Spleen (tissue), 11 donors: ENCODE results near the gene SAMD8. TPM values are rescaled to one million over a fixed set of nuclear protein-coding genes. Genes with fewer than 3 reads are reported as not detected.
A peak's percentile ranks its signal among the peaks of the same experiment; 100 is the strongest.

Experiments used
- DNase-seq: peaks from one replicate; pipeline ENCODE4 v3.0.0-alpha.2; 2020
- H3K27ac ChIP-seq, 8 donors: fragments of 200-600 bp; sonication (generic) in 7 of 8; 1 replicate in 4 of 8; 2 replicates in 4 of 8; pipeline versions ENCODE4 v1.5.0 to v1.8.0; 2016 to 2021; ENCODE audit warnings: inconsistent platforms in 4 of 8, mild to moderate bottlenecking in 4 of 8, moderate library complexity in 1 of 8
- H3K27me3 ChIP-seq, 7 donors: fragments of 200-600 bp; sonication (generic) in 6 of 7; replicated peaks in 1 of 7; 1 replicate in 4 of 7; 2 replicates in 3 of 7; pipeline versions ENCODE4 v1.5.0 to v1.8.0; 2016 to 2021; ENCODE audit warnings: inconsistent platforms in 3 of 7, mild to moderate bottlenecking in 1 of 7
- H3K36me3 ChIP-seq, 6 donors: fragments of 200-600 bp; sonication (generic) in 5 of 6; 1 replicate in 4 of 6; 2 replicates in 2 of 6; pipeline versions ENCODE4 v1.5.0 to v1.8.0; 2016 to 2021; ENCODE audit warnings: inconsistent platforms in 2 of 6
- H3K4me1 ChIP-seq, 6 donors: fragments of 200-600 bp; sonication (generic) in 5 of 6; 1 replicate in 3 of 6; 2 replicates in 3 of 6; pipeline versions ENCODE4 v1.5.0 to v1.8.0; 2016 to 2021; ENCODE audit warnings: inconsistent platforms in 3 of 6
- H3K4me3 ChIP-seq, 8 donors: fragments of 200-600 bp; sonication (generic) in 7 of 8; 1 replicate in 4 of 8; 2 replicates in 4 of 8; pipeline versions ENCODE4 v1.5.0 to v1.8.0; 2016 to 2021; ENCODE audit warnings: inconsistent platforms in 4 of 8, mild to moderate bottlenecking in 4 of 8, moderate library complexity in 2 of 8
- H3K9me3 ChIP-seq, 8 donors: fragments of 200-600 bp; sonication (generic) in 7 of 8; 1 replicate in 4 of 8; 2 replicates in 4 of 8; pipeline versions ENCODE4 v1.5.0 to v1.8.0; 2016 to 2021; ENCODE audit warnings: inconsistent platforms in 4 of 8
- POLR2A ChIP-seq, 3 donors: fragments of 450-650 bp; IDR thresholded peaks; one replicate each; pipeline ENCODE4 v1.5.1; 2017; ENCODE audit warnings: antibody characterized with exemption in 3 of 3, mild to moderate bottlenecking in 1 of 3
- POLR2AphosphoS5 ChIP-seq, 3 donors: sonication (generic); formaldehyde crosslinking; IDR thresholded peaks; one replicate each; pipeline ENCODE4 v1.5.1; 2017; ENCODE audit warnings: antibody characterized with exemption in 3 of 3
- WGBS, 5 donors: extraction: QIAGEN DNeasy Blood & Tissue Kit in 3 of 5; methylation state at CpG; one replicate each; pipeline versions ENCODE4 v1.1.5 to v1.1.7; 2013 to 2018; 5-methylcytosine and 5-hydroxymethylcytosine counted together
- intact Hi-C: fragments of 100-400 bp; cut with DNase I; formaldehyde crosslinking; loops from one replicate; pipeline ENCODE4 v1.15.0; 2023; ENCODE audit warnings: low total_unique reads
- polyA plus RNA-seq, 3 donors: library from polyadenylated mRNA; stranded (reverse); fragments of 200-250 nt; gene quantifications; one replicate each; pipeline ENCODE4 v1.2.1, GENCODE V29; 2013
- total RNA-seq, 7 donors: library from RNA; depleted of rRNA in 3 of 7; stranded (reverse); fragments of >200 nt in 3 of 7; fragmentation: NEBNext Ultra II Directional in 4 of 7; extraction: Animal tissue kit (Norgen Biotek cat#: 25700) in 4 of 7; gene quantifications; one replicate each; pipeline versions ENCODE4 v1.1.0 to v1.2.1, GENCODE V29; 2016 to 2021
- TF ChIP-seq, protein P1 (sequence below), 11 experiments: fragments of 200-600 bp in 7 of 11; fragments of 450-650 bp in 4 of 11; sonication (generic) in 4 of 11; IDR thresholded peaks in 8 of 11; conservative IDR thresholded peaks in 3 of 11; 1 replicate in 7 of 11; 2 replicates in 4 of 11; pipeline versions ENCODE4 v1.4.0 to v1.8.0; 2016 to 2021; ENCODE audit warnings: antibody characterized with exemption in 11 of 11, inconsistent platforms in 4 of 11, mild to moderate bottlenecking in 1 of 11
- donor health status: healthy with polysubstance abuse.
- donor health status: DM: no; HTN: no; CAD: no; lungs with moderate emphysema.
- donor health status: DM: no; HTN: no; CAD: no.
- donor health status: Bipolar disorder and iron deficiency.
- donor health status: healthy.
- donor health status: DM: no; HTN: no; CAD: no.
- donor health status: DM: yes; HTN: yes; CAD: no.

SAMD8 gene
- total and polyA plus RNA-seq, 10 donors: 4.1 to 35.1 (median 25.2) TPM

DNA sequence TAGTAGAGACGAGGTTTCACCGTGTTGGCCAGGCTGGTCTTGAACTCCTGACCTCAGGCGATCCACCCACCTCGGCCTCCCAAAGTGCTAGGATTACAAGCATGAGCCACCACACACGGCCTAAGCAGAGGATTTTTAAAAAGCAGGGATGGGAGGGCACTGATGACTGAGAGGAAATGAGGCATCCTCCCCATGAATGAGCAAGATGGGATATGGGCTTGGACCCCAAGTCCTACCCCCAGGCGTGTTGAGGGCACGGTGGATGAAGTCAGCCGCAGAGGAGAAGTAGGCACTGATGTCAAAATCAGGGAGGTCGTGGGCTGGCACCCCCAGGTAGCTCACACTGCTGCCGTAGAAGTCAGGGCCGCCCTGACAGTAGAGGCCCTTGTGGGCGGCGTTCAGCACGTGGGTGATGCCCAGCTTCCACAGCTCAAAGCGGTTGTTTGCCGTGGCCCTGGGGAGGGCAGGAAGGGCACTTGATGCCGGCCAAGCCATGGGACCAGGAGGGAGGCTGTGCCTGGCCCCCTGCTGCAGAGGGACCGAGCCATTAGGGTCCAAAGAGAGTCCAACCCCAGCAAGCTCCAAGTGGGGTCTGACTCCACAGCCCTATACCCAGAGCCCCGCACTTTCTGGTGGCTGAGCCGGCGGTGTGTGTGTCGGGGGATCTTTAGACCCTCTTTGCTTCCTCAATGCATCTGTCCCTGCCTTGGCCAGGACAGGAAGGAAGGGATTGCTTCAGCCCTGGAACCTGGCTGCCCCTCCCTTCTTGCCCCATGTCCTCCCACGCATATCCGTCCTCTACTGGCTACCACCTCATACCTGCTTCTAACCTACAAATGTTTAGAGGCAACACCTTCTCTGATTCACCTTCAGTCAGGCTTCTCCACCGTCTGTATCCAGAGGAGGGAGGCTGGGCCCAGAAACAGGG, 3.4 kb upstream of the SAMD8 start:
- no peaks in the 10 kb centered on the region for H3K9me3 ChIP-seq
- TF ChIP-seq, protein P1, sequence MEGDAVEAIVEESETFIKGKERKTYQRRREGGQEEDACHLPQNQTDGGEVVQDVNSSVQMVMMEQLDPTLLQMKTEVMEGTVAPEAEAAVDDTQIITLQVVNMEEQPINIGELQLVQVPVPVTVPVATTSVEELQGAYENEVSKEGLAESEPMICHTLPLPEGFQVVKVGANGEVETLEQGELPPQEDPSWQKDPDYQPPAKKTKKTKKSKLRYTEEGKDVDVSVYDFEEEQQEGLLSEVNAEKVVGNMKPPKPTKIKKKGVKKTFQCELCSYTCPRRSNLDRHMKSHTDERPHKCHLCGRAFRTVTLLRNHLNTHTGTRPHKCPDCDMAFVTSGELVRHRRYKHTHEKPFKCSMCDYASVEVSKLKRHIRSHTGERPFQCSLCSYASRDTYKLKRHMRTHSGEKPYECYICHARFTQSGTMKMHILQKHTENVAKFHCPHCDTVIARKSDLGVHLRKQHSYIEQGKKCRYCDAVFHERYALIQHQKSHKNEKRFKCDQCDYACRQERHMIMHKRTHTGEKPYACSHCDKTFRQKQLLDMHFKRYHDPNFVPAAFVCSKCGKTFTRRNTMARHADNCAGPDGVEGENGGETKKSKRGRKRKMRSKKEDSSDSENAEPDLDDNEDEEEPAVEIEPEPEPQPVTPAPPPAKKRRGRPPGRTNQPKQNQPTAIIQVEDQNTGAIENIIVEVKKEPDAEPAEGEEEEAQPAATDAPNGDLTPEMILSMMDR (IDR thresholded peaks at IDR 0.05 in 8 of 11, conservative IDR thresholded peaks at IDR 0.05 in 3 of 11): no peak
- TF ChIP-seq POLR2AphosphoS5 (IDR thresholded peaks at IDR 0.05): no peak
- TF ChIP-seq POLR2A (IDR thresholded peaks at IDR 0.05): no peak
- intact Hi-C loops: no loop called here
- peaks cover 4 to 45% (median 12%) of the 10 kb centered on the region in 6 donors for H3K4me1 ChIP-seq
- H3K36me3 ChIP-seq: peaks cover 0 to 7% (median 0%) of the 10 kb centered on the region in 6 donors
- H3K27me3 ChIP-seq: no peaks in the 10 kb centered on the region
- whole genome bisulfite sequencing, 5 donors: 70 to 88% (median 79%) methylated on average over 22 to 25 of the region's 25 CpGs
- no peak overlapping the region for H3K4me3 ChIP-seq
- no peak for DNase-seq
- peak overlapping the region in 5 of 8 donors; percentile 21 to 98 (median 98) for H3K27ac ChIP-seq

DNA sequence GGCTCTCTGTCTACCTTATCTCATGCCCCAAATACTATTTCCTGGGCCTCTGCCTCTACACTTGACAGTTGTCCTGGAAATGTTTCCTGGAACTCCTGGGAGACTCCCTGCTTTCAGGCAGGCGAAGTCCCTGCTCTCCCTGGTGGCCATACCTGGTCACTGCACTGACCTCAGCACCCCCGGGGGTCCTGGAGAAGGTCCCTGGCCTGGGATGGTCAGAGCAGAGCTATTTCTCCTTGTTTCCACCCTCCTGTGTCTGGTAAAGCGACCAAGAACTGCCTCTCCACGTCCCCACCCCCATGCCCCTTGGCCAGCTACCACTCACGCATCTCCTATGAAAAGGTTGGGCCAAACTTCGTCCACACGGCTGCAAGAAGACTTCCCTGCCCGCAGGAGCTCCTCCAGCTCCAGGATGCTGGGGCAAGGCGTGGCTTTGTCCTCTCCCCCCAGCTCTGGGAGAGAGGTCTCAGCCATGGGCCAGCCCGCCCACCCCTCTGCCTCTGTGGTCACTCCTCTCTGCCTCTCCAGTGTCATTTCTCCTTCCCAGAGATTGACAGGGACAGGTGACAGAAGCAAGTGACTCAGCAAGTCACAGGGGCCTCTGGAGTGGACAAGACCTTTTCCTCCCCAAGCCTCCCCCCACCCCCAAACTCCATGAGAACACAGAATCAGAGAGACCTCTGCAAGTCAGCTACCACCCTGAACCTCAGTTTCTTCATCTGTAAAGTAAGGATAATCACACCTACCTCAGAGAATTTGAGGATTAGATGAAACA, 2.6 kb upstream of the SAMD8 start:
- Histone ChIP-seq H3K4me1 (peaks cover 7 to 53% (median 20%) of the 10 kb centered on the region in 6 donors), H3K36me3 (no peaks in the 10 kb centered on the region), H3K27ac (peak overlapping the region in 5 of 8 donors; percentile 21 to 98 (median 98)), H3K27me3 (no peaks in the 10 kb centered on the region), H3K9me3 (no peaks in the 10 kb centered on the region), H3K4me3 (no peak overlapping the region)
- intact Hi-C loops: no loop called here
- DNase-seq: no peak
- TF ChIP-seq, protein P1 (IDR thresholded peaks at IDR 0.05 in 8 of 11, conservative IDR thresholded peaks at IDR 0.05 in 3 of 11): peak in 7 of 11 experiments; percentile 24 to 49 (median 41)
- TF ChIP-seq POLR2A (IDR thresholded peaks at IDR 0.05) (no peak), POLR2AphosphoS5 (IDR thresholded peaks at IDR 0.05) (no peak)
- 77 to 86% (median 80%) methylated on average over 10 of the region's 10 CpGs for WGBS, 5 donors

DNA sequence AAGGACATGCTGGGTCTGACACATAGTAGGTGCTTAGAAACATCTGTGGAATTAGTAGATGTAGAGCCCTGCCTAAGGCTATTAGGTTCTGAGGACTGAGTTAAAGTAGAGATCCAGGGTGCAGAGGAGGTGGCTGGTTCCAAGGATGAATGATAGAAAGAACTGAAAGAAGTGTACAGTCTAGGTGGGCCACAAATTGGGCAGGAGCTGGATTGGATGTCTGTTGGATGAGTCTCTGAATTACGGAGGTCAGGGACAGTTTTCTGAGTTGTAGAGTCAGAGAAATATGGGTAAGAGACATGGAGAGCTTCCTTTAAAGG, 2.0 kb upstream of the SAMD8 start:
- WGBS, 5 donors: 94 to 98% (median 95%) methylated on average over 1 of the region's 1 CpG

More for the DNA sequence above, 2.0 kb upstream of the SAMD8 start:
- Histone ChIP-seq H3K27me3 (no peaks in the 10 kb centered on the region), H3K36me3 (no peaks in the 10 kb centered on the region), H3K9me3 (no peaks in the 10 kb centered on the region), H3K4me1 (peaks cover 7 to 55% (median 23%) of the 10 kb centered on the region in 6 donors), H3K4me3 (no peak overlapping the region), H3K27ac (peak overlapping the region in 3 of 8 donors; percentile 98)
- TF ChIP-seq POLR2A (IDR thresholded peaks at IDR 0.05) (no peak), POLR2AphosphoS5 (IDR thresholded peaks at IDR 0.05) (no peak)
- TF ChIP-seq, protein P1 (IDR thresholded peaks at IDR 0.05 in 8 of 11, conservative IDR thresholded peaks at IDR 0.05 in 3 of 11): no peak
- DNase-seq: no peak
- intact Hi-C loops: no loop called here
